ENCODE results near the gene PCNX1.
A peak's percentile ranks its signal among the peaks of the same experiment; 100 is the strongest.

- TF ChIP-seq, protein P1, sequence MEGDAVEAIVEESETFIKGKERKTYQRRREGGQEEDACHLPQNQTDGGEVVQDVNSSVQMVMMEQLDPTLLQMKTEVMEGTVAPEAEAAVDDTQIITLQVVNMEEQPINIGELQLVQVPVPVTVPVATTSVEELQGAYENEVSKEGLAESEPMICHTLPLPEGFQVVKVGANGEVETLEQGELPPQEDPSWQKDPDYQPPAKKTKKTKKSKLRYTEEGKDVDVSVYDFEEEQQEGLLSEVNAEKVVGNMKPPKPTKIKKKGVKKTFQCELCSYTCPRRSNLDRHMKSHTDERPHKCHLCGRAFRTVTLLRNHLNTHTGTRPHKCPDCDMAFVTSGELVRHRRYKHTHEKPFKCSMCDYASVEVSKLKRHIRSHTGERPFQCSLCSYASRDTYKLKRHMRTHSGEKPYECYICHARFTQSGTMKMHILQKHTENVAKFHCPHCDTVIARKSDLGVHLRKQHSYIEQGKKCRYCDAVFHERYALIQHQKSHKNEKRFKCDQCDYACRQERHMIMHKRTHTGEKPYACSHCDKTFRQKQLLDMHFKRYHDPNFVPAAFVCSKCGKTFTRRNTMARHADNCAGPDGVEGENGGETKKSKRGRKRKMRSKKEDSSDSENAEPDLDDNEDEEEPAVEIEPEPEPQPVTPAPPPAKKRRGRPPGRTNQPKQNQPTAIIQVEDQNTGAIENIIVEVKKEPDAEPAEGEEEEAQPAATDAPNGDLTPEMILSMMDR (IDR thresholded peaks at IDR 0.05) = peak in 2 of 4 experiments; percentile 8 to 16
- TF ChIP-seq EP300 (IDR thresholded peaks at IDR 0.05) (no peak), POLR2A (IDR thresholded peaks at IDR 0.05) (no peak)
Measured at GRCh38 chr14:71050227-71050823, 143.1 kb downstream of the PCNX1 start.
